HEK293 (cell line): Measurements from ENCODE around the gene HNRNPUL1.

Experiments
- BCL11A ChIP-seq: fragments of 450-650 bp; formaldehyde crosslinking; IDR thresholded peaks from 2 replicates; pipeline ENCODE4 v1.5.1; 2016; ENCODE audit warnings: low read depth, missing biosample characterization, missing genetic modification characterization
- EGR2 ChIP-seq: fragments of 450-650 bp; formaldehyde crosslinking; IDR thresholded peaks from 2 replicates; pipeline ENCODE4 v1.5.1; 2016; ENCODE audit warnings: low read depth, missing biosample characterization, missing genetic modification characterization
- FEZF1 ChIP-seq: fragments of 450-650 bp; formaldehyde crosslinking; IDR thresholded peaks from 2 replicates; pipeline ENCODE4 v1.5.1; 2016; ENCODE audit warnings: missing biosample characterization, missing genetic modification characterization
- HIC1 ChIP-seq: fragments of 450-650 bp; formaldehyde crosslinking; IDR thresholded peaks from 2 replicates; pipeline ENCODE4 v1.5.1; 2016; ENCODE audit warnings: missing biosample characterization, missing genetic modification characterization
- OSR2 ChIP-seq: fragments of 450-650 bp; formaldehyde crosslinking; IDR thresholded peaks from 2 replicates; pipeline ENCODE4 v1.5.1; 2016; ENCODE audit warnings: missing biosample characterization, missing genetic modification characterization
- PATZ1 ChIP-seq: fragments of 450-650 bp; formaldehyde crosslinking; IDR thresholded peaks from 2 replicates; pipeline ENCODE4 v1.5.1; 2016; ENCODE audit warnings: missing biosample characterization, missing genetic modification characterization
- SCRT2 ChIP-seq: fragments of 450-650 bp; formaldehyde crosslinking; IDR thresholded peaks from 2 replicates; pipeline ENCODE4 v1.5.1; 2016; ENCODE audit warnings: missing biosample characterization, missing genetic modification characterization
- TSHZ1 ChIP-seq: fragments of 450-650 bp; formaldehyde crosslinking; IDR thresholded peaks from 2 replicates; pipeline ENCODE4 v1.5.1; 2016; ENCODE audit warnings: missing biosample characterization, missing genetic modification characterization, borderline replicate concordance
- ZBTB20 ChIP-seq: fragments of 450-650 bp; formaldehyde crosslinking; IDR thresholded peaks from 2 replicates; pipeline ENCODE4 v1.5.1; 2016; ENCODE audit warnings: missing biosample characterization, missing genetic modification characterization
- ZBTB7A ChIP-seq: fragments of 450-650 bp; formaldehyde crosslinking; IDR thresholded peaks from 2 replicates; pipeline ENCODE4 v1.5.1; 2016; ENCODE audit warnings: low read depth, missing biosample characterization, missing genetic modification characterization
- ZNF112 ChIP-seq: fragments of 450-650 bp; formaldehyde crosslinking; IDR thresholded peaks from 2 replicates; pipeline ENCODE4 v1.5.0; 2017; ENCODE audit warnings: missing biosample characterization, missing genetic modification characterization
- ZNF16 ChIP-seq: fragments of 450-650 bp; formaldehyde crosslinking; IDR thresholded peaks from 2 replicates; pipeline ENCODE4 v1.5.1; 2016; ENCODE audit warnings: low read depth, missing biosample characterization, missing genetic modification characterization
- ZNF2 ChIP-seq: fragments of 450-650 bp; formaldehyde crosslinking; IDR thresholded peaks from 2 replicates; pipeline ENCODE4 v1.5.1; 2016; ENCODE audit warnings: missing biosample characterization, missing genetic modification characterization
- ZNF211 ChIP-seq: fragments of 450-650 bp; formaldehyde crosslinking; IDR thresholded peaks from 2 replicates; pipeline ENCODE4 v1.5.1; 2016; ENCODE audit warnings: low read depth, missing biosample characterization, missing genetic modification characterization
- ZNF214 ChIP-seq: fragments of 450-650 bp; formaldehyde crosslinking; IDR thresholded peaks from 2 replicates; pipeline ENCODE4 v1.5.1; 2017; ENCODE audit warnings: missing biosample characterization, mild to moderate bottlenecking, missing genetic modification characterization, borderline replicate concordance
- ZNF23 ChIP-seq: fragments of 450-650 bp; formaldehyde crosslinking; IDR thresholded peaks from 2 replicates; pipeline ENCODE4 v1.5.1; 2016; ENCODE audit warnings: missing biosample characterization, missing genetic modification characterization, borderline replicate concordance
- ZNF292 ChIP-seq: fragments of 450-650 bp; formaldehyde crosslinking; IDR thresholded peaks from 2 replicates; pipeline ENCODE4 v1.5.1; 2016; ENCODE audit warnings: low read depth, missing biosample characterization, missing genetic modification characterization, borderline replicate concordance
- ZNF302 ChIP-seq: fragments of 450-650 bp; formaldehyde crosslinking; IDR thresholded peaks from 2 replicates; pipeline ENCODE4 v1.5.1; 2016; ENCODE audit warnings: missing biosample characterization, missing genetic modification characterization, low read depth
- ZNF335 ChIP-seq: fragments of 450-650 bp; formaldehyde crosslinking; conservative IDR thresholded peaks from 2 replicates; pipeline ENCODE4 v1.5.1; 2016; ENCODE audit warnings: missing biosample characterization, missing genetic modification characterization
- ZNF350 ChIP-seq: fragments of 450-650 bp; formaldehyde crosslinking; IDR thresholded peaks from 2 replicates; pipeline ENCODE4 v1.5.0; 2017; ENCODE audit warnings: missing biosample characterization, mild to moderate bottlenecking, missing genetic modification characterization
- ZNF394 ChIP-seq: fragments of 450-650 bp; formaldehyde crosslinking; IDR thresholded peaks from 2 replicates; pipeline ENCODE4 v1.5.1; 2016; ENCODE audit warnings: missing biosample characterization, missing genetic modification characterization, mild to moderate bottlenecking, moderate library complexity, borderline replicate concordance
- ZNF423 ChIP-seq: fragments of 450-650 bp; formaldehyde crosslinking; IDR thresholded peaks from 2 replicates; pipeline ENCODE4 v1.5.1; 2016; ENCODE audit warnings: missing biosample characterization, missing genetic modification characterization
- ZNF558 ChIP-seq: fragments of 450-650 bp; formaldehyde crosslinking; IDR thresholded peaks from 2 replicates; pipeline ENCODE4 v1.5.1; 2016; ENCODE audit warnings: missing biosample characterization, missing genetic modification characterization
- ZNF560 ChIP-seq: fragments of 450-650 bp; formaldehyde crosslinking; IDR thresholded peaks from 2 replicates; pipeline ENCODE4 v1.5.1; 2017; ENCODE audit warnings: missing biosample characterization, missing genetic modification characterization, borderline replicate concordance
- ZNF580 ChIP-seq: fragments of 450-650 bp; formaldehyde crosslinking; IDR thresholded peaks from 2 replicates; pipeline ENCODE4 v1.5.1; 2016; ENCODE audit warnings: missing biosample characterization, missing genetic modification characterization
- ZNF596 ChIP-seq: fragments of 450-650 bp; IDR thresholded peaks from 2 replicates; pipeline ENCODE4 v1.5.0; 2018; ENCODE audit warnings: missing biosample characterization, mild to moderate bottlenecking, missing genetic modification characterization, moderate library complexity
- ZNF670 ChIP-seq: fragments of 450-650 bp; formaldehyde crosslinking; IDR thresholded peaks from 2 replicates; pipeline ENCODE4 v1.5.1; 2016; ENCODE audit warnings: missing biosample characterization, missing genetic modification characterization, low read depth
- ZNF76 ChIP-seq: fragments of 450-650 bp; formaldehyde crosslinking; IDR thresholded peaks from 2 replicates; pipeline ENCODE4; 2016; ENCODE audit warnings: low read depth, missing biosample characterization, missing genetic modification characterization, borderline replicate concordance
- ZNF768 ChIP-seq: fragments of 450-650 bp; formaldehyde crosslinking; IDR thresholded peaks from 2 replicates; pipeline ENCODE4 v1.5.1; 2018; ENCODE audit warnings: missing biosample characterization, mild to moderate bottlenecking, missing genetic modification characterization
- ZSCAN23 ChIP-seq: fragments of 450-650 bp; formaldehyde crosslinking; IDR thresholded peaks from 2 replicates; pipeline ENCODE4 v1.5.1; 2016; ENCODE audit warnings: missing biosample characterization, missing genetic modification characterization
- TF ChIP-seq, protein P1 (sequence below): fragments of 450-650 bp; formaldehyde crosslinking; optimal IDR thresholded peaks from 2 replicates; pipeline ENCODE3; 2016; ENCODE audit warnings: missing biosample characterization, mild to moderate bottlenecking, missing genetic modification characterization

HNRNPUL1 gene

DNA sequence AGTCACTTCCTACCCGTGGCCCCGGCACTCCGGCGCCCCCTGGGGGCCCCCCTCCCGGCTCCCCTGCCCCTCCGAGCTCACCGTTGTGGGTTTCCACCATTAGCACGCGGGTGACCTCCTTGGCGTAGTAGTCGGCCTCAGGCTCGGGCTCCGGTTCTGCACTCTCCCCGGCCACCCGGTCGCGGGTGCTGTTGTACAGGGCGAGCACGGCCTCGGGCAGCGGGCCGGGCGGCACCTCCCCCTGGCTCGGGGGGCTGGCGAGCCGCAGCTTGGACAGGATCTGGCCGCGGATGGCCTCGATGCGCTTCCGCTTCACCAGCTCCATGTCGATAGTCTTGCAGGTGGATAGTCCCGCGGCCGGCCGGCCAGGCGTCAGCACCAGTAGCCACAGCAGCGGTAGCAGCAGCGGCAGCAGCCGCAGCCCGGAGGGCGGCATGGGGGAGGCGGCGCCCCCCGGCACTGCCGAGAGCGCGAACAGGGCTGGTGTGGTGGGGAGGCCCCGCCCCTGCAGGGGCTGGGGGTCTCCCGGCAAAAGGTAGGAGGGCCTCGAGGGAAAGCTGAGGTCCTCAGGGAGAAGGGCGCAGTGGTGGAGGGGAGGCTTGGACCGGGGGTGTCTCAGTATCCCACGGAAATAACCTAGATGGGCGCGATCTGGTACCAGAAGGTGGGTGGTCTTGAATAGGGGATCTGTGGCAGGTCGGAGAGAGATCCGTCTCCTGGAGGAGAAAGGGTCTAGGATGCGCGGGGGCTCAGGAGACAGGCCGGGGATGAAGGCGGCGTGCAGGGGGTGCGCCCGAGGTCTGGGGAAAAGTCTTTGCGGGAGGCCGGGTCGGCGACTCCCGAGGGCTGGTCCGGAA lies 88.7 kb downstream of the HNRNPUL1 start (continued):
- TF ChIP-seq HIC1 (tag by site-specific recombination) (peak; percentile 79; the same call in 1 of the 2 replicates), ZBTB7A (tag by site-specific recombination) (no peak), ZNF558 (no peak), ZNF2 (tag by site-specific recombination) (no peak), ZSCAN23 (tag by site-specific recombination) (no peak), ZNF16 (no peak), ZNF670 (tag by site-specific recombination) (no peak), ZNF423 (tag by site-specific recombination) (no peak), ZNF350 (tag by site-specific recombination) (no peak), ZNF76 (tag by site-specific recombination) (peak; percentile 27; the same call in 1 of the 2 replicates), BCL11A (peak; percentile 28; the same call in 1 of the 2 replicates), ZNF580 (tag by site-specific recombination) (no peak), ZNF560 (no peak), ZNF768 (tag by site-specific recombination) (no peak), ZNF596 (tag by site-specific recombination) (no peak), ZBTB20 (tag by site-specific recombination) (peak; percentile 51; the same call in 1 of the 2 replicates), FEZF1 (tag by site-specific recombination) (no peak), EGR2 (peak; percentile 67), ZNF394 (tag by site-specific recombination) (peak; percentile 35; the same call in 1 of the 2 replicates), ZNF23 (tag by site-specific recombination) (peak; percentile 67), ZNF214 (tag by site-specific recombination) (no peak), ZNF292 (tag by site-specific recombination) (no peak), SCRT2 (tag by site-specific recombination) (no peak), OSR2 (tag by site-specific recombination) (peak; percentile 97), ZNF335 (tag by site-specific recombination) (peak; percentile 99), ZNF112 (no peak), PATZ1 (tag by site-specific recombination) (peak; percentile 83), ZNF211 (tag by site-specific recombination) (no peak), ZNF302 (tag by site-specific recombination) (no peak), TSHZ1 (tag by site-specific recombination) (no peak)
- TF ChIP-seq, protein P1, sequence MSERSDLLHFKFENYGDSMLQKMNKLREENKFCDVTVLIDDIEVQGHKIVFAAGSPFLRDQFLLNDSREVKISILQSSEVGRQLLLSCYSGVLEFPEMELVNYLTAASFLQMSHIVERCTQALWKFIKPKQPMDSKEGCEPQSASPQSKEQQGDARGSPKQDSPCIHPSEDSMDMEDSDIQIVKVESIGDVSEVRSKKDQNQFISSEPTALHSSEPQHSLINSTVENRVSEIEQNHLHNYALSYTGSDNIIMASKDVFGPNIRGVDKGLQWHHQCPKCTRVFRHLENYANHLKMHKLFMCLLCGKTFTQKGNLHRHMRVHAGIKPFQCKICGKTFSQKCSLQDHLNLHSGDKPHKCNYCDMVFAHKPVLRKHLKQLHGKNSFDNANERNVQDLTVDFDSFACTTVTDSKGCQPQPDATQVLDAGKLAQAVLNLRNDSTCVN (tag by site-specific recombination), result peak; percentile 66
